Stimulated activated CD4-positive, alpha-beta T cell treated with anti-CD3 and anti-CD28 coated beads, TNF-alpha, amount 100 ng/mL, for 48 hours (primary cell): ENCODE data around the gene SLC37A1.
A peak's percentile ranks its signal among the peaks of the same experiment; 100 is the strongest.

Experiments used
- DNase-seq, 3 donors: peaks; one replicate each; pipeline ENCODE4 v3.0.0-alpha.2; 2020; ENCODE audit warnings: low read depth in 3 of 3

Gene SLC37A1

GRCh38 chr21:42527489-42528158, 14.0 kb downstream of the SLC37A1 start:
- DNase-seq = peak; percentile 27 to 40 (median 28)

- DNase-seq = no peak
Measured at GRCh38 chr21:42530167-42530518, 16.5 kb downstream of the SLC37A1 start.

- no peak for DNase-seq
Measured at GRCh38 chr21:42531771-42532170, 18.1 kb downstream of the SLC37A1 start.

GRCh38 chr21:42532466-42533181, 19.0 kb downstream of the SLC37A1 start:
- no peak for DNase-seq

- no peak for DNase-seq
Measured at GRCh38 chr21:42533306-42533962, 19.8 kb downstream of the SLC37A1 start.

GRCh38 chr21:42533963-42534355, 20.3 kb downstream of the SLC37A1 start:
- no peak for DNase-seq

- DNase-seq = no peak
Measured at GRCh38 chr21:42534421-42535378, 21.0 kb downstream of the SLC37A1 start.

- no peak for DNase-seq
Measured at GRCh38 chr21:42535602-42536171, 22.0 kb downstream of the SLC37A1 start.

GRCh38 chr21:42536601-42537000, 22.9 kb downstream of the SLC37A1 start:
- no peak for DNase-seq

GRCh38 chr21:42537106-42537742, 23.6 kb downstream of the SLC37A1 start:
- DNase-seq = no peak

- no peak for DNase-seq
Measured at GRCh38 chr21:42538479-42539275, 25.0 kb downstream of the SLC37A1 start.

- DNase-seq = no peak
Measured at GRCh38 chr21:42539342-42539741, 25.7 kb downstream of the SLC37A1 start.

GRCh38 chr21:42539931-42540343, 26.3 kb downstream of the SLC37A1 start:
- no peak for DNase-seq

GRCh38 chr21:42540396-42540795, 26.7 kb downstream of the SLC37A1 start:
- DNase-seq = no peak

- DNase-seq = no peak
Measured at GRCh38 chr21:42541174-42541573, 27.5 kb downstream of the SLC37A1 start.

GRCh38 chr21:42541618-42542017, 28.0 kb downstream of the SLC37A1 start:
- DNase-seq = no peak

- DNase-seq = no peak
Measured at GRCh38 chr21:42542196-42542595, 28.5 kb downstream of the SLC37A1 start.

- DNase-seq = no peak
Measured at GRCh38 chr21:42542596-42542995, 28.9 kb downstream of the SLC37A1 start.

GRCh38 chr21:42543106-42543847, 29.6 kb downstream of the SLC37A1 start:
- no peak for DNase-seq
